ENCODE results near the gene MYEF2. TPM values are rescaled to one million over a fixed set of nuclear protein-coding genes. Genes with fewer than 3 reads are reported as not detected.

Gene MYEF2
- total RNA-seq (2022; extraction: Qiagen RNA extraction): 14.1 to 19.7 TPM (median 18.1 TPM) in 5 replicates

GRCh38 chr15:48177766-48178647 is at the start of gene MYEF2:
Gene MYEF2, minus strand, starts transcription at chr15:48178295. Its CDS starts 58 bp downstream, at chr15:48178237.

GRCh38 chr15:48205981-48206380 is 27.9 kb upstream of the MYEF2 start, which contains the start of gene SLC12A1:
Gene SLC12A1, plus strand, starts transcription at chr15:48206302. Its CDS starts 1,418 bp downstream, at chr15:48207720.

GRCh38 chr15:48191574-48192225 is 13.6 kb upstream of the MYEF2 start, which contains the start of gene CTXN2:
Gene CTXN2, plus strand, starts transcription at chr15:48191665. Its CDS starts 9,636 bp downstream, at chr15:48201301.

GRCh38 chr15:48120745-48121144 is 57.4 kb downstream of the MYEF2 start, which contains the start of gene SLC24A5:
Gene SLC24A5, plus strand, starts transcription at chr15:48120990. Its CDS starts 55 bp downstream, at chr15:48121045.

Other genes with a start within 250 kb of the MYEF2 start
- not detected in 5 replicates for gene SLC24A5, start 57.3 kb downstream of the MYEF2 start, total RNA-seq (2022; extraction: Qiagen RNA extraction)
- gene CTXN2, start 13.4 kb upstream of the MYEF2 start, total RNA-seq (2022; extraction: Qiagen RNA extraction): not detected in 5 replicates
- gene SLC12A1, start 28.0 kb upstream of the MYEF2 start, total RNA-seq (2022; extraction: Qiagen RNA extraction): not detected in 5 replicates
- gene DUT, start 153.1 kb upstream of the MYEF2 start, total RNA-seq (2022; extraction: Qiagen RNA extraction): 105 to 117 TPM (median 112 TPM) in 5 replicates